HG02623 (cell line): ENCODE measurements around the gene TUBA1C.
"Not testable (repeated sequence)": the region's sequence is repeated elsewhere in the genome, so short reads cannot be mapped to it uniquely, and the experiment has no call there.

Experiments used
- ATAC-seq: cut with Tn5 transposase; IDR thresholded peaks from one replicate; pipeline ENCODE4 v1.9.1; 2021; ENCODE audit warnings: moderate library complexity; ENCODE audit not compliant: unreplicated experiment

Gene TUBA1C

DNA sequence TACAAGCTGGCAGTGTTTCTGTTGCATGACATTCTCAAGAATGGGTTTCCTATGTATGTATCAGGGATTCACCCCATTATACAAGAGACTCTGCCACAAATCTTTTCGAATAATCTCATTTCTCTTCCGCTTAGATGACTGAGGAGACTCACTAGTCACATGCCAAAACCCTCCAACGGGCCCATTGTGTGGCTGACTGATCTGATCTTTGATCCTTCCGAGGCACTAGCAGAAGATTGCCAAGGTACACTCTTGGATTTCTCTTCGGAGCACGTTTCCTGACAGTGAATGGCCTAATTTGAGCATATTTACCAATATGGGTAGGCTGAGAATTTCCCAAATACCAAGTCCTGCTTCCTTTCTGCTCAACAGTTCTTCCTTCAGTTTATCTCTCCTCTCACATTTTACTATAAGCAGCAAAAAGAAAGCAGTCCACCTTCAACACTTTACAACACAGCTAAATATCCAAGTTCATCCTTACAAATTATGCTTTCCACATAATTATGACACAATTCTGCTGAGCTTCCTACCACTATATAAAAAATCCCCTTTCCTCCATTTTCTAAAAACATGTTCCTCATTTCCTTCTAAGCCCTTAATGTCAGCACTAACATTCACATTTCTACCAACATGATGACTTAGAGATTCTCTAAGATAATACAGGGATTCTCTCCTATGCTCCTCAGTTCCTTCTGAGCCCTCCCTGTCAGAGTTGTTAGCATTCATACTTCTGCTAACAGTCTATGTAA lies 41.1 kb downstream of the TUBA1C start:
- no peak for ATAC-seq

DNA sequence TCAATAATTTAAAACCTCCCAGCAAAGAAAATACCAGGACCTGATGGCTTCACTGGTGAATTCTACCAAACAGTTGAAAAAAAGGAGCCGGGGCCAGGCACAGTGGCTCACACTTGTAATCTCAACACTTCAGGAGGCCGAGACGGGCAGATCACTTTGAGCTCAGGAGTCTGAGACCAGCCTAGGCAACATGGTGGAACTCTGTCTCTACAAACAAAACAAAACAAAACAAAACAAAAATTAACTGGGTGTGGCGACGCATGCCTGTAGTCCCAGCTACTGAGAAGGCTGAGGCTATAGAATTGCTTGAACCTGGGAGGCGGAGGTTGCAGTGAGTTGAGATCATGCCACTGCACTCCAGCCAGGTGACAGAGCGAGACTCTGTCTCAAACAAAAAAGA lies 44.5 kb downstream of the TUBA1C start:
- no peak for ATAC-seq

DNA sequence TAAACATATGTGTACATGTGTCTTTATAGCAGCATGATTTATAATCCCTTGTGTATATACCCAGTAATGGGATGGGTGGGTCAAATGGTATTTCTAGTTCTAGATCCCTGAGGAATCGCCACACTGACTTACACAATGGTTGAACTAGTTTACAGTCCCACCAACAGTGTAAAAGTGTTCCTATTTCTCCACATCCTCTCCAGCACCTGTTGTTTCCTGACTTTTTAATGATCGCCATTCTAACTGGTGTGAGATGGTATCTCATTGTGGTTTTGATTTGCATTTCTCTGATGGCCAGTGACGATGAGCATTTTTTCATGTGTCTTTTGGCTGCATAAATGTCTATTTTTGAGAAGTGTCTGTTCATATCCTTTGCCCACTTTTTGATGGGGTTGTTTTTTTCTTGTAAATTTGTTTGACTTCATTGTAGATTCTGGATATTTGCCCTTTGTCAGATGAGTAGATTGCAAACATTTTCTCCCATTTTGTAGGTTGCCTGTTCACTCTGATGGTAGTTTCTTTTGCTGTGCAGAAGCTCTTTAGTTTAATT lies 45.6 kb downstream of the TUBA1C start:
- ATAC-seq, result not testable (repeated sequence)

DNA sequence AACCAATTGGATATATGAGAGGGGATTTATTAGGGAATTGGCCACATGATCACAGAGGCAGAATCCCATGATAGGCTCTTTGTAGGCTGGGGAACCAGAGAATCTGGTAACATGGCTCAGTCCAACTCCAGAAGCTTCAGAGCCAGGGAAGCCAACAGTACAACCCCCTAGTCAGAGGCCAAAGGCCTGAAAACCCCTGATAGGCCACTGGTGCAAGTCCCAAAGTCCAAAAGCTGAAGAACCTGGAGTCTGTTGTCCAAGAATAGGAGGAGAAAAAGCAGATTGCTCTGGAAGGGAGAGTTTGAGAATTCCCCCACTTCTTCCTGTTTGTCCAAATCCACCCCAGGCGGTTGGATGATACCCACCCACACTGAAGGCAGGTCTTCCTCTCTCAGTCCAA lies 49.9 kb downstream of the TUBA1C start:
- no peak for ATAC-seq

DNA sequence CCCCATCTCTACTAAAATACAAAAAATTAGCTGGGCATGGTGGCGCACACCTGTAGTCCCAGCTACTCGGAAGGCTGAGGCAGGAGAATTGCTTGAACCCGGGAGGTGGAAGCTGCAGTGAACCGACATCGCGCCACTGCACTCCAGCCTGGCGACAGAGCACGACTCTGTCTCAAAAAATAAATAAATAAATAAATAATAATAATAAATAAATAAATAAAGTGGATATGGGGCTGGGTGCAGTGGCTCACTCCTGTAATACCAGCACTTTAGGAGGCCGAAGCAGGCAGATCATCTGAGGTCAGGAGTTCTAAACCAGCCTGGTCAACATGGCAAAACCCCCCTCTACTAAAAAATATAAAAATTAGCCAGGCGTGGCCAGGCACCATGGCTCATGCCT lies 52.2 kb downstream of the TUBA1C start:
- not testable (repeated sequence) for ATAC-seq

DNA sequence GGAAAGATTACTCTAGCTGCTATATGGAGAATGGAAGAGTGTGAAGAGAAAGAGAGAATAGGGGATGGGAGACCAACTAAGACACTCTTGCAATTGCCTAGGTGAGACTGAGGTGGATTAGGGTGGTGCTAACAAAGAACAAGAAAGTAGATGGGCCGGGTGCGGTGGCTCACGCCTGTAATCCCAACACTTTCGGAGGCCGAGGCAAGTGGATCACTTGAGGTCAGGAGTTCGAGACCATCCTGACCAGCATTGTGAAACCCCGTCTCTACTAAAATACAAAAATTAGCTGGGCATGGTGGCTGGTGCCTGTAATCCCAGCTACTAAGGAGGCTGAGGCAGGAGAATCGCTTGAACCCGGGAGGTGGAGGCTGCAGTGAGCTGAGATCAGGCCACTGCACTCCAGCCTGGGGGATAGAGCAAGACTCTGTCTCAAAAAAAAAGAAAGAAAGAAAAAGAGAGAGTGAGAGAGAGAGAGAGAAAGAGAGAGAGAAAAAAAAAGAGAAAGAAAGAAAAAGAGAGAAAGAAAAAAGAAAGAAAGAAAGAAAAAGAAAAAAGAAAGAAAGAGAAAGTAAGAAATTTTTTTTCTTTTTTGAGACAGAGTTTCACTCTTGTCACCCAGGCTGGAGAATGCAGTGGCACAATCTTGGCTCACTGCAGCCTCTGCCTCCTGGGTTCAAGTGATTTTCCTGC lies 55.7 kb downstream of the TUBA1C start:
- ATAC-seq, result not testable (repeated sequence)

DNA sequence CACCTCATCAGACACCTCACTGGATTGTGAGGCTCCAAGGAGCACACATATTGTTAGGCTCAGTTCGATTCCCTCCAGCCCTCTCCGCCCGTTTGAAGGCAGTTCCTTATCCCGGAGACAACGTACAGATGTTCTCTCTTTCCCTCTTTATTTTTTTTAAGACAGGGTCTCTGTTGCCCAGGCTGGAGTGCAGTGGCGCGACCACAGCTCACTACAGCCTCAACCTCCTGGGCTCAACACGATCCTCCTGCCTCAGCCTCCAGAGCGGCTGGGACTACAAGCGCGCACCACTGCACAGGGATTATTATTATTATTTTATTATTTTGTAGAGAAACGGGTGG lies 57.5 kb downstream of the TUBA1C start:
- no peak for ATAC-seq

DNA sequence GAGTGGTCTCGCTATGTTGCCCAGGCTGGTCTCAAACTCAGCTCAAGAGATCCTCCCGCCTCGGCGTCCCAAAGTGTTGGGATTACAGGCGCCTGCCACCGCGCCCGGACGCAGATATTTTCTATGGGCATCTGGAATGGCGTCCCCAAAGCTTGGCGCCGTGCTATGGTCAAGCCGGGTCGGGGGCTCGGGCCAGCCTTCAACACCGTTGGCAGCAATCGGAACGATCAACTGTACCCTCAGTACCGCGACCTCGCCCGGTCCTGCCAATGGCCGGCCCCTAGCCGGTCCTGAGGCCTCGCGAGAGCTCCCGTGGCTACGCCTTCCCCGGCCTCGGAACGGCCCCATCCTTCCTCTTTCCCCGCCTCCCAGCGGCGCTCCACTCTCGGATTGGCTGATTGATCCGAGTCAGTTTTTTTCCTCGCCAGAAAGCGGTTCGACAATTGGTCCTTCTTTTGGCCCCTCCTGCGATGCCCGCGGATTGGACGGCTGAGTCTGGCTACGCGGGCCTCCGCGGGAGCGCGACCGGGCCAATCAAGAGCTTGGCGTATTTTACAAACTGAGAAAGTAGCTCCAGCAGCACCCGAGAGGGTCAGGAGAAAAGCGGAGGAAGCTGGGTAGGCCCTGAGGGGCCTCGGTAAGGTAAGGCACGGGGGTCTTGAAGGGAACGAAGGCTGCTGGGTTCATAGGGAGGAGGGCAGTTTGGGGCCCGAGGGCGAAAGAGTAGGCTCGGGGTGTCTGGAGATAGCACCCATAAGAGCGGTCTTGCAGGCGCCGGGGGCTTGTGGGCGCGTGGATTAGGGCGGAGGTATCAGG lies 58.0 kb downstream of the TUBA1C start, which contains the start of gene TROAP:
Gene TROAP, plus strand, starts transcription at position 548 of the 816 bp plus-strand sequence. CDS start 354 bp downstream, outside the sequence.
- peak; percentile 97 for ATAC-seq

DNA sequence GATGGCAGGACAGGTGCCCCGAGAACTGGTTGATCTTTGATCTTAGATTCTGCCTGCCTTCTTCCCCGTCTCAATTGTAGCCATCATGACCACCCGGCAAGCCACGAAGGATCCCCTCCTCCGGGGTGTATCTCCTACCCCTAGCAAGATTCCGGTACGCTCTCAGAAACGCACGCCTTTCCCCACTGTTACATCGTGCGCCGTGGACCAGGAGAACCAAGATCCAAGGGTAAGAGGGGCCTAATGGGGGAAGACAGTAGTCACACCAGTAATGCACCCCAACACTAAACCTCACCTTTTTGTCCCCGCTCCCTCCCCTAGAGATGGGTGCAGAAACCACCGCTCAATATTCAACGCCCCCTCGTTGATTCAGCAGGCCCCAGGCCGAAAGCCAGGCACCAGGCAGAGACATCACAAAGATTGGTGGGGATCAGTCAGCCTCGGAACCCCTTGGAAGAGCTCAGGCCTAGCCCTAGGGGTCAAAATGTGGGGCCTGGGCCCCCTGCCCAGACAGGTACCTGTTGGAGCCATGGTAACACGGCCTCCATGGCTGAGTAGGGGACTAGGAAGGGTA lies 58.7 kb downstream of the TUBA1C start:
- no peak for ATAC-seq
